GM23338 (cell line): ENCODE measurements around the gene RNF5. TPM values are rescaled to one million over a fixed set of nuclear protein-coding genes. Genes with fewer than 3 reads are reported as not detected.

Experiments
- ATAC-seq: fragments of 200-7000 bp; cut with Tn5 transposase; 3 replicates; pipeline ENCODE4 v1.9.1; 2020
- DNase-seq: peaks from one replicate; pipeline ENCODE4 v3.0.0-alpha.2; 2015; ENCODE audit warnings: low spot score
- H2AFZ ChIP-seq: fragments of 200-600 bp; sonication (generic); 2 replicates; pipeline ENCODE4 v1.8.0; 2016; ENCODE audit warnings: antibody characterized with exemption, mild to moderate bottlenecking, moderate library complexity
- H3F3A ChIP-seq: fragments of 200-600 bp; sonication (generic); replicated peaks from 2 replicates; pipeline ENCODE4 v1.8.0; 2017; ENCODE audit warnings: antibody characterized with exemption, mixed run types, low read depth
- H3K27ac ChIP-seq: fragments of 200-600 bp; sonication (generic); 2 replicates; pipeline ENCODE4 v1.6.1; 2016; ENCODE audit warnings: low read depth
- H3K27me3 ChIP-seq: fragments of 200-600 bp; sonication (generic); 2 replicates; pipeline ENCODE4 v1.8.0; 2016; ENCODE audit warnings: mild to moderate bottlenecking, mixed run types, moderate library complexity; ENCODE audit not compliant: insufficient read depth
- H3K36me3 ChIP-seq: fragments of 200-600 bp; sonication (generic); 2 replicates; pipeline ENCODE4 v1.8.0; 2016; ENCODE audit warnings: mild to moderate bottlenecking; ENCODE audit not compliant: insufficient read depth
- H3K4me1 ChIP-seq: fragments of 200-600 bp; sonication (generic); 2 replicates; pipeline ENCODE4 v1.8.0; 2016; ENCODE audit warnings: mild to moderate bottlenecking, moderate library complexity; ENCODE audit not compliant: insufficient read depth
- H3K4me2 ChIP-seq: fragments of 200-600 bp; sonication (generic); 2 replicates; pipeline ENCODE4 v1.7.1; 2017; ENCODE audit warnings: mixed run types
- H3K4me3 ChIP-seq: fragments of 200-600 bp; sonication (generic); 2 replicates; pipeline ENCODE4 v1.6.1; 2016; ENCODE audit warnings: mixed run types
- H3K79me2 ChIP-seq: fragments of 200-600 bp; sonication (generic); replicated peaks from 2 replicates; pipeline ENCODE4 v1.8.0; 2017; ENCODE audit warnings: mild to moderate bottlenecking; ENCODE audit not compliant: insufficient read depth
- H3K9me2 ChIP-seq: fragments of 200-600 bp; sonication (generic); 2 replicates; pipeline ENCODE4 v1.8.0; 2017; ENCODE audit not compliant: insufficient read depth
- H4K20me1 ChIP-seq: fragments of 200-600 bp; sonication (generic); replicated peaks from 2 replicates; pipeline ENCODE4 v1.8.0; 2017; ENCODE audit warnings: mild to moderate bottlenecking; ENCODE audit not compliant: insufficient read depth
- H3K27ac Mint-ChIP-seq: 2 replicates; pipeline ENCODE4 v1.8.0; 2020; ENCODE audit warnings: inconsistent platforms, mild to moderate bottlenecking, moderate library complexity, mixed read lengths
- H3K27me3 Mint-ChIP-seq: 3 replicates; pipeline ENCODE4 v1.8.0; 2022; ENCODE audit warnings: low read depth, mild to moderate bottlenecking, moderate library complexity, mixed read lengths, inconsistent platforms; ENCODE audit not compliant: insufficient read depth, poor library complexity
- H3K36me3 Mint-ChIP-seq: 3 replicates; pipeline ENCODE4 v1.8.0; 2021; ENCODE audit warnings: low read depth, mild to moderate bottlenecking, inconsistent platforms, moderate library complexity, mixed read lengths
- H3K4me1 Mint-ChIP-seq: 3 replicates; pipeline ENCODE4 v1.8.0; 2020; ENCODE audit warnings: mild to moderate bottlenecking, inconsistent platforms, mixed read lengths
- H3K4me3 Mint-ChIP-seq: 3 replicates; pipeline ENCODE4 v1.8.0; 2021; ENCODE audit warnings: moderate library complexity, mild to moderate bottlenecking, inconsistent platforms, mixed read lengths
- H3K9me3 Mint-ChIP-seq: 3 replicates; pipeline ENCODE4 v1.8.0; 2020; ENCODE audit warnings: moderate library complexity, mild to moderate bottlenecking, inconsistent platforms, mixed read lengths
- CREB1 ChIP-seq: fragments of 250-450 bp; sonication (Bioruptor Pico); IDR thresholded peaks from 2 replicates; pipeline ENCODE4 v1.5.0; 2020; ENCODE audit warnings: low read depth, mild to moderate bottlenecking, moderate library complexity
- EZH2 ChIP-seq: fragments of 200-600 bp; sonication (generic); IDR thresholded peaks from one replicate; pipeline ENCODE4 v1.8.0; 2017; ENCODE audit warnings: antibody characterized with exemption, mild to moderate bottlenecking, low read depth; ENCODE audit not compliant: unreplicated experiment
- EZH2phosphoT487 ChIP-seq: fragments of 200-600 bp; sonication (generic); IDR thresholded peaks from one replicate; pipeline ENCODE4 v1.8.1; 2018; ENCODE audit warnings: antibody characterized with exemption; ENCODE audit not compliant: unreplicated experiment
- JUNB ChIP-seq: IDR thresholded peaks from one replicate; pipeline ENCODE4 v1.6.1; 2016; ENCODE audit warnings: antibody characterized with exemption; ENCODE audit not compliant: unreplicated experiment
- NANOG ChIP-seq: IDR thresholded peaks from 2 replicates; pipeline ENCODE4 v1.6.1; 2016; ENCODE audit warnings: antibody characterized with exemption, borderline replicate concordance
- POLR2AphosphoS5 ChIP-seq: IDR thresholded peaks from 2 replicates; pipeline ENCODE4 v1.6.1; 2016; ENCODE audit warnings: antibody characterized with exemption, low read depth
- STAT1 ChIP-seq: IDR thresholded peaks from one replicate; pipeline ENCODE4 v1.6.1; 2016; ENCODE audit warnings: antibody characterized with exemption; ENCODE audit not compliant: unreplicated experiment
- ZNF114 ChIP-seq: fragments of 250-450 bp; sonication (Bioruptor Pico); IDR thresholded peaks from 2 replicates; pipeline ENCODE4 v1.5.0; 2020; ENCODE audit warnings: mild to moderate bottlenecking, moderate library complexity
- ZNF331 ChIP-seq: fragments of 250-450 bp; sonication (Bioruptor Pico); IDR thresholded peaks from 2 replicates; pipeline ENCODE4 v1.5.0; 2020; ENCODE audit warnings: low read depth, mild to moderate bottlenecking, moderate library complexity
- polyA plus RNA-seq: library from polyadenylated mRNA; unstranded; fragments of >200 nt; fragmentation: Nextera tagmentation; extraction: Ambion mirVana; gene quantifications from 2 replicates; pipeline ENCODE4 v1.2.1, GENCODE V29; 2016
- total RNA-seq: library from RNA; depleted of rRNA; stranded (reverse); fragments of >200 nt; shearing (Covaris generic); gene quantifications from 2 replicates; pipeline ENCODE4 v1.2.3, GENCODE V29; 2014
- TF ChIP-seq, protein P1 (sequence below), 2 experiments: fragments of 200-600 bp in 1 of 2; sonication (generic) in 1 of 2; conservative IDR thresholded peaks; 2 replicates each; pipeline versions ENCODE4 v1.5.1 to v1.6.1; 2016 to 2017; ENCODE audit warnings: antibody characterized with exemption in 2 of 2, low read depth in 2 of 2, mild to moderate bottlenecking in 2 of 2, moderate library complexity in 1 of 2

RNF5 gene
- total and polyA plus RNA-seq, 2 experiments from 2014 or later, result 119 to 164 TPM

DNA sequence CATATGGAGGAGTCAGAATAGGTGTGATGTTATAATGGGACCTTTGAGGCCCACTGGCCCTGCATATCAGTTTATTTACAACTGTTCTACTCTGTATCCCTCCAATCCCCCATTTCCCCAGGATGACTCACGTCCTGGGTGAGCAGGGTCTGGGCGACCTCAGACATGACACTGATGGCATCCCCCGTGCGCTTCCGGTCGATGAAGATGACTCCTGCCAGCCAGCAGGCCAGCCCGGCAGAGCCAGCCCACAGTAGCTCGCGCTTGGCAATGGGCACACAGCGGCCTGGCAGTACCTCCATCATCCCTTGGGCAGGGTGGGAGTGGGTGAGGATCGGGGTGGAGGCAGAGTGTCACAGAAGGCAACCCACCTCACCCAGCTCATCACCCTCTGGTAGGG lies 7.9 kb upstream of the RNF5 start:
- Histone ChIP-seq H3F3A (peaks cover 12% of the 10 kb centered on the region), H3K79me2 (peaks cover 36% of the 10 kb centered on the region), H3K4me1 (peaks cover 25% of the 10 kb centered on the region), H3K27ac (no peak overlapping the region), H2AFZ (no peak overlapping the region), H4K20me1 (peaks cover 19% of the 10 kb centered on the region; the same call in 1 of the 2 replicates), H3K27me3 (no peaks in the 10 kb centered on the region), H3K9me2 (no peaks in the 10 kb centered on the region), H3K4me3 (no peak overlapping the region), H3K36me3 (no peaks in the 10 kb centered on the region; the same call in 1 of the 2 replicates), H3K4me2 (no peak overlapping the region)
- no peak for TF ChIP-seq STAT1
- TF ChIP-seq, protein P1, sequence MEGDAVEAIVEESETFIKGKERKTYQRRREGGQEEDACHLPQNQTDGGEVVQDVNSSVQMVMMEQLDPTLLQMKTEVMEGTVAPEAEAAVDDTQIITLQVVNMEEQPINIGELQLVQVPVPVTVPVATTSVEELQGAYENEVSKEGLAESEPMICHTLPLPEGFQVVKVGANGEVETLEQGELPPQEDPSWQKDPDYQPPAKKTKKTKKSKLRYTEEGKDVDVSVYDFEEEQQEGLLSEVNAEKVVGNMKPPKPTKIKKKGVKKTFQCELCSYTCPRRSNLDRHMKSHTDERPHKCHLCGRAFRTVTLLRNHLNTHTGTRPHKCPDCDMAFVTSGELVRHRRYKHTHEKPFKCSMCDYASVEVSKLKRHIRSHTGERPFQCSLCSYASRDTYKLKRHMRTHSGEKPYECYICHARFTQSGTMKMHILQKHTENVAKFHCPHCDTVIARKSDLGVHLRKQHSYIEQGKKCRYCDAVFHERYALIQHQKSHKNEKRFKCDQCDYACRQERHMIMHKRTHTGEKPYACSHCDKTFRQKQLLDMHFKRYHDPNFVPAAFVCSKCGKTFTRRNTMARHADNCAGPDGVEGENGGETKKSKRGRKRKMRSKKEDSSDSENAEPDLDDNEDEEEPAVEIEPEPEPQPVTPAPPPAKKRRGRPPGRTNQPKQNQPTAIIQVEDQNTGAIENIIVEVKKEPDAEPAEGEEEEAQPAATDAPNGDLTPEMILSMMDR (conservative IDR thresholded peaks at IDR 0.05; ENCODE audit: low read depth in 2 of 2), result no peak
- H3K27me3 Mint-ChIP-seq, result peaks cover 8% of the 10 kb centered on the region
- DNase-seq, result no peak
- H3K4me3 Mint-ChIP-seq, result no peak overlapping the region
- no peak for ATAC-seq
- H3K9me3 Mint-ChIP-seq, result no peaks in the 10 kb centered on the region
- peaks cover 31% of the 10 kb centered on the region for H3K4me1 Mint-ChIP-seq
- peaks cover 50% of the 10 kb centered on the region for H3K36me3 Mint-ChIP-seq
- H3K27ac Mint-ChIP-seq, result no peak overlapping the region; the same call in 1 of the 2 replicates

DNA sequence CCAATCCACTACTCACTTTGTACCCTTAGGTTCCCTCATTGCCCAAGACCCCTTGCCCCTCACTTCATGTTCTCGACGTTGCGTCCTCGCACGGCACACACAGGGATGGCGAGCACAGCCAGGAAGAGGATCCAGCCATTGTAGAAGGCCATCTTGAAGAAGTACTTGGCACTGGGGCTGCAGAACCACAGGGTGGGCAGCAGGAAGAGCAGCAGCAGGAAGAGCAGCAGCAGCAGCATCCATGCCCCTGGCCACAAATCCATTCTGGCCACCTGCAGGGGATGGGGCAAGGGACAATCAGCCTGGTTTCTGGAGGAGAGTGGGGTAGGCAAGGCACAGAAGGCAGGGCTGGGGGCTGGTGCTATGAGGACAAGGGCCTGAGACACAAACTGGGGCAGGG lies 7.0 kb upstream of the RNF5 start:
- Mint-ChIP-seq H3K9me3 (no peaks in the 10 kb centered on the region), H3K27ac (0 out of 2 replicates have a peak overlapping the region, but pooled peaks have one; percentile 32), H3K27me3 (peaks cover 10% of the 10 kb centered on the region), H3K4me1 (peaks cover 33% of the 10 kb centered on the region), H3K36me3 (peaks cover 46% of the 10 kb centered on the region), H3K4me3 (no peak overlapping the region)
- peaks cover 19% of the 10 kb centered on the region; the same call in 1 of the 2 replicates for H4K20me1 ChIP-seq
- no peak overlapping the region for H2AFZ ChIP-seq
- no peak for TF ChIP-seq NANOG
- no peak for TF ChIP-seq ZNF114 (CRISPR knock-in tag)
- TF ChIP-seq JUNB, result no peak
- TF ChIP-seq CREB1, result no peak
- TF ChIP-seq, protein P1 (conservative IDR thresholded peaks at IDR 0.05; ENCODE audit: low read depth in 2 of 2), result no peak
- no peak for TF ChIP-seq EZH2
- TF ChIP-seq POLR2AphosphoS5, result no peak
- no peak for TF ChIP-seq ZNF331 (CRISPR knock-in tag)
- no peak for TF ChIP-seq EZH2phosphoT487
- H3K9me2 ChIP-seq, result no peaks in the 10 kb centered on the region
- H3F3A ChIP-seq, result peaks cover 12% of the 10 kb centered on the region
- no peak overlapping the region for H3K4me2 ChIP-seq
- H3K4me1 ChIP-seq, result peaks cover 17% of the 10 kb centered on the region
- DNase-seq (no peak), ATAC-seq (no peak)
- no peak overlapping the region for H3K27ac ChIP-seq
- H3K79me2 ChIP-seq, result peaks cover 41% of the 10 kb centered on the region
- H3K4me3 ChIP-seq, result no peak overlapping the region
- H3K36me3 ChIP-seq, result no peaks in the 10 kb centered on the region; the same call in 1 of the 2 replicates
- H3K27me3 ChIP-seq, result no peaks in the 10 kb centered on the region
